GM23338 (cell line): ENCODE results near the gene ERC1. TPM values are rescaled to one million over a fixed set of nuclear protein-coding genes. Genes with fewer than 3 reads are reported as not detected.

Experiments
- ATAC-seq: fragments of 200-7000 bp; cut with Tn5 transposase; 3 replicates; pipeline ENCODE4 v1.9.1; 2020
- DNase-seq: peaks from one replicate; pipeline ENCODE4 v3.0.0-alpha.2; 2015; ENCODE audit warnings: low spot score
- H2AFZ ChIP-seq: fragments of 200-600 bp; sonication (generic); 2 replicates; pipeline ENCODE4 v1.8.0; 2016; ENCODE audit warnings: antibody characterized with exemption, mild to moderate bottlenecking, moderate library complexity
- H3F3A ChIP-seq: fragments of 200-600 bp; sonication (generic); replicated peaks from 2 replicates; pipeline ENCODE4 v1.8.0; 2017; ENCODE audit warnings: antibody characterized with exemption, mixed run types, low read depth
- H3K27ac ChIP-seq: fragments of 200-600 bp; sonication (generic); 2 replicates; pipeline ENCODE4 v1.6.1; 2016; ENCODE audit warnings: low read depth
- H3K27me3 ChIP-seq: fragments of 200-600 bp; sonication (generic); 2 replicates; pipeline ENCODE4 v1.8.0; 2016; ENCODE audit warnings: mild to moderate bottlenecking, mixed run types, moderate library complexity; ENCODE audit not compliant: insufficient read depth
- H3K36me3 ChIP-seq: fragments of 200-600 bp; sonication (generic); 2 replicates; pipeline ENCODE4 v1.8.0; 2016; ENCODE audit warnings: mild to moderate bottlenecking; ENCODE audit not compliant: insufficient read depth
- H3K4me1 ChIP-seq: fragments of 200-600 bp; sonication (generic); 2 replicates; pipeline ENCODE4 v1.8.0; 2016; ENCODE audit warnings: mild to moderate bottlenecking, moderate library complexity; ENCODE audit not compliant: insufficient read depth
- H3K4me2 ChIP-seq: fragments of 200-600 bp; sonication (generic); 2 replicates; pipeline ENCODE4 v1.7.1; 2017; ENCODE audit warnings: mixed run types
- H3K4me3 ChIP-seq: fragments of 200-600 bp; sonication (generic); 2 replicates; pipeline ENCODE4 v1.6.1; 2016; ENCODE audit warnings: mixed run types
- H3K79me2 ChIP-seq: fragments of 200-600 bp; sonication (generic); replicated peaks from 2 replicates; pipeline ENCODE4 v1.8.0; 2017; ENCODE audit warnings: mild to moderate bottlenecking; ENCODE audit not compliant: insufficient read depth
- H3K9me2 ChIP-seq: fragments of 200-600 bp; sonication (generic); 2 replicates; pipeline ENCODE4 v1.8.0; 2017; ENCODE audit not compliant: insufficient read depth
- H4K20me1 ChIP-seq: fragments of 200-600 bp; sonication (generic); replicated peaks from 2 replicates; pipeline ENCODE4 v1.8.0; 2017; ENCODE audit warnings: mild to moderate bottlenecking; ENCODE audit not compliant: insufficient read depth
- H3K27ac Mint-ChIP-seq: 2 replicates; pipeline ENCODE4 v1.8.0; 2020; ENCODE audit warnings: inconsistent platforms, mild to moderate bottlenecking, moderate library complexity, mixed read lengths
- H3K27me3 Mint-ChIP-seq: 3 replicates; pipeline ENCODE4 v1.8.0; 2022; ENCODE audit warnings: low read depth, mild to moderate bottlenecking, moderate library complexity, mixed read lengths, inconsistent platforms; ENCODE audit not compliant: insufficient read depth, poor library complexity
- H3K36me3 Mint-ChIP-seq: 3 replicates; pipeline ENCODE4 v1.8.0; 2021; ENCODE audit warnings: low read depth, mild to moderate bottlenecking, inconsistent platforms, moderate library complexity, mixed read lengths
- H3K4me1 Mint-ChIP-seq: 3 replicates; pipeline ENCODE4 v1.8.0; 2020; ENCODE audit warnings: mild to moderate bottlenecking, inconsistent platforms, mixed read lengths
- H3K4me3 Mint-ChIP-seq: 3 replicates; pipeline ENCODE4 v1.8.0; 2021; ENCODE audit warnings: moderate library complexity, mild to moderate bottlenecking, inconsistent platforms, mixed read lengths
- H3K9me3 Mint-ChIP-seq: 3 replicates; pipeline ENCODE4 v1.8.0; 2020; ENCODE audit warnings: moderate library complexity, mild to moderate bottlenecking, inconsistent platforms, mixed read lengths
- CREB1 ChIP-seq: fragments of 250-450 bp; sonication (Bioruptor Pico); IDR thresholded peaks from 2 replicates; pipeline ENCODE4 v1.5.0; 2020; ENCODE audit warnings: low read depth, mild to moderate bottlenecking, moderate library complexity
- ETS1 ChIP-seq: IDR thresholded peaks from 2 replicates; pipeline ENCODE4 v1.6.1; 2016; ENCODE audit warnings: antibody characterized with exemption
- EZH2 ChIP-seq: fragments of 200-600 bp; sonication (generic); IDR thresholded peaks from one replicate; pipeline ENCODE4 v1.8.0; 2017; ENCODE audit warnings: antibody characterized with exemption, mild to moderate bottlenecking, low read depth; ENCODE audit not compliant: unreplicated experiment
- EZH2phosphoT487 ChIP-seq: fragments of 200-600 bp; sonication (generic); IDR thresholded peaks from one replicate; pipeline ENCODE4 v1.8.1; 2018; ENCODE audit warnings: antibody characterized with exemption; ENCODE audit not compliant: unreplicated experiment
- JUNB ChIP-seq: IDR thresholded peaks from one replicate; pipeline ENCODE4 v1.6.1; 2016; ENCODE audit warnings: antibody characterized with exemption; ENCODE audit not compliant: unreplicated experiment
- NANOG ChIP-seq: IDR thresholded peaks from 2 replicates; pipeline ENCODE4 v1.6.1; 2016; ENCODE audit warnings: antibody characterized with exemption, borderline replicate concordance
- REST ChIP-seq: IDR thresholded peaks from one replicate; pipeline ENCODE4 v1.6.1; 2018; ENCODE audit warnings: antibody characterized with exemption; ENCODE audit not compliant: unreplicated experiment
- ZNF114 ChIP-seq: fragments of 250-450 bp; sonication (Bioruptor Pico); IDR thresholded peaks from 2 replicates; pipeline ENCODE4 v1.5.0; 2020; ENCODE audit warnings: mild to moderate bottlenecking, moderate library complexity
- ZNF331 ChIP-seq: fragments of 250-450 bp; sonication (Bioruptor Pico); IDR thresholded peaks from 2 replicates; pipeline ENCODE4 v1.5.0; 2020; ENCODE audit warnings: low read depth, mild to moderate bottlenecking, moderate library complexity
- polyA plus RNA-seq: library from polyadenylated mRNA; unstranded; fragments of >200 nt; fragmentation: Nextera tagmentation; extraction: Ambion mirVana; gene quantifications from 2 replicates; pipeline ENCODE4 v1.2.1, GENCODE V29; 2016
- total RNA-seq: library from RNA; depleted of rRNA; stranded (reverse); fragments of >200 nt; shearing (Covaris generic); gene quantifications from 2 replicates; pipeline ENCODE4 v1.2.3, GENCODE V29; 2014

Gene ERC1
- total and polyA plus RNA-seq, 2 experiments from 2014 or later, result 28.1 to 35.3 TPM

DNA sequence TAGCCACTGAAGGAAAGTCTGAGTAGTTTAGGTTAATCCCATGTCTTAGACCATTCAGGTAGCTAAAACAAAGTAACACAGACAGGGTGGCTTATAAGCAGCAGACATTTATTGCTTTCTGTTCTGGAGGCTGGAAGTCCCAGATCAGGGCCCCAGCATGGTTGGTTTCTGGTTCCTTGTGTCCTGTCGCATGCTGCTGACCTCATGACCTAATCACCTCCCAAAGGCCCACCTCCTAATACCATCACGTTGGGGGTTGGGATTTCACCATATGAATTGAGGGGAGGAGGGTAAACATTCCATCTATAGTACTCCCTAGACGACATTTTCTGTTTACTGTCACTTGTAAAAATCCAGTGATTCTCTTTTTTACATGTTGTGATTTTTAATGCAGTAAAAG lies 454.8 kb downstream of the ERC1 start:
- Mint-ChIP-seq H3K4me1 (peaks cover 15% of the 10 kb centered on the region), H3K36me3 (peaks cover 10% of the 10 kb centered on the region; the same call in 2 of the 3 replicates), H3K4me3 (peak overlapping the region; percentile 37; the same call in 2 of the 3 replicates), H3K27ac (peak overlapping the region; percentile 84), H3K9me3 (no peaks in the 10 kb centered on the region), H3K27me3 (peaks cover 2% of the 10 kb centered on the region)
- Histone ChIP-seq H3K79me2 (no peaks in the 10 kb centered on the region), H3K9me2 (peaks cover 3% of the 10 kb centered on the region; the same call in 1 of the 2 replicates), H4K20me1 (no peaks in the 10 kb centered on the region), H3F3A (no peaks in the 10 kb centered on the region), H3K4me2 (peak overlapping the region; percentile 35; the same call in 1 of the 2 replicates), H3K4me3 (0 out of 2 replicates have a peak overlapping the region, but pooled peaks have one; percentile 12), H3K36me3 (no peaks in the 10 kb centered on the region), H3K4me1 (peaks cover 9% of the 10 kb centered on the region; the same call in 1 of the 2 replicates), H3K27ac (peak overlapping the region; percentile 64), H3K27me3 (no peaks in the 10 kb centered on the region), H2AFZ (no peak overlapping the region)
- ATAC-seq, result peak; percentile 94
- TF ChIP-seq EZH2, result no peak
- TF ChIP-seq CREB1 (CRISPR knock-in tag), result peak; percentile 93
- peak; percentile 89 for DNase-seq

DNA sequence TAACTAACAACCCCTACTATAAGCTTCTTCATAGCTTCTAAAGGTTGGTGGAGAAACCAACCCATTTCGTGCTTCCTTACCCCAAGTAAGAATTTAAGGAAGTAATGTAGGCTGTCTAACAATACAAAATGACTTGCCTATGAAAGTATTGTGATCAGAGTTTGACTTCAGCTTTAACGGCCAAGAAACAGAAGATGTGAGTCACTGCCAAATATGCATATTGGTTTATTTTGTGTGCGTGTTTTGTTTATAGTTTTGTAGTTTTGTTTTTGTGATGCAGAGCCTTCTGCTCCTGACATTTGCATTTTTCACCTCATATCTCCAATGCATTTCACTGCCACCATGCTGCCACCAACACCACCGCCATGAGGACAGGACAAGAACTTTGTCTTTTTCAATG lies 457.3 kb downstream of the ERC1 start:
- Histone ChIP-seq H3K79me2 (no peaks in the 10 kb centered on the region), H2AFZ (no peak overlapping the region), H3K9me2 (peaks cover 3% of the 10 kb centered on the region; the same call in 1 of the 2 replicates), H3K4me1 (peaks cover 9% of the 10 kb centered on the region; the same call in 1 of the 2 replicates), H3F3A (no peaks in the 10 kb centered on the region), H3K4me2 (no peak overlapping the region), H3K36me3 (no peaks in the 10 kb centered on the region), H3K27me3 (no peaks in the 10 kb centered on the region), H3K27ac (no peak overlapping the region), H3K4me3 (no peak overlapping the region), H4K20me1 (no peaks in the 10 kb centered on the region)
- H3K4me1 Mint-ChIP-seq, result peaks cover 15% of the 10 kb centered on the region
- H3K9me3 Mint-ChIP-seq, result no peaks in the 10 kb centered on the region
- DNase-seq (no peak), ATAC-seq (no peak)
- no peak overlapping the region for H3K4me3 Mint-ChIP-seq
- peaks cover 2% of the 10 kb centered on the region for H3K27me3 Mint-ChIP-seq
- H3K27ac Mint-ChIP-seq, result no peak overlapping the region
- no peak for TF ChIP-seq CREB1 (CRISPR knock-in tag)
- TF ChIP-seq ZNF331, result no peak
- TF ChIP-seq NANOG, result no peak
- no peak for TF ChIP-seq REST
- TF ChIP-seq ETS1, result no peak
- TF ChIP-seq ZNF114 (CRISPR knock-in tag), result no peak
- no peak for TF ChIP-seq EZH2
- TF ChIP-seq EZH2phosphoT487, result no peak
- TF ChIP-seq JUNB, result no peak
- H3K36me3 Mint-ChIP-seq, result peaks cover 10% of the 10 kb centered on the region; the same call in 2 of the 3 replicates
